Mucosa of rectum (tissue), 2 donors: ENCODE results near the gene DHRS1.

Experiments
- H3K27ac ChIP-seq, 2 donors: one replicate each; pipeline ENCODE4 v1.7.0; 2013; ENCODE audit warnings: inconsistent platforms in 2 of 2, low read depth in 2 of 2, low read length in 2 of 2
- H3K27me3 ChIP-seq, 2 donors: one replicate each; pipeline ENCODE4 v1.7.0; 2013; ENCODE audit warnings: low read length in 2 of 2; ENCODE audit not compliant: control insufficient read depth in 2 of 2, insufficient read depth in 2 of 2
- H3K36me3 ChIP-seq, 2 donors: one replicate each; pipeline ENCODE4 v1.7.0; 2013; ENCODE audit warnings: low read length in 2 of 2; ENCODE audit not compliant: control insufficient read depth in 2 of 2, insufficient read depth in 2 of 2
- H3K4me1 ChIP-seq, 2 donors: one replicate each; pipeline ENCODE4 v1.7.0; 2013; ENCODE audit warnings: low read length in 2 of 2, mild to moderate bottlenecking in 1 of 2; ENCODE audit not compliant: control insufficient read depth in 2 of 2, insufficient read depth in 2 of 2
- H3K4me3 ChIP-seq, 2 donors: one replicate each; pipeline ENCODE4 v1.7.0; 2013; ENCODE audit warnings: low read length in 2 of 2
- H3K9ac ChIP-seq, 2 donors: one replicate each; pipeline ENCODE4 v1.7.0; 2013; ENCODE audit warnings: low read length in 2 of 2, low read depth in 1 of 2, mild to moderate bottlenecking in 1 of 2
- H3K9me3 ChIP-seq, 2 donors: one replicate each; pipeline ENCODE4 v1.7.0; 2013; ENCODE audit warnings: low read length in 2 of 2; ENCODE audit not compliant: control insufficient read depth in 2 of 2
- donor health status: healthy.
- donor health status: Normal muscosa, but diverticular disease.

DHRS1 gene

GRCh38 chr14:24337144-24337823 lies 37.7 kb upstream of the DHRS1 start:
- Histone ChIP-seq H3K27me3 (peaks cover 0 to 4% of the 10 kb centered on the region in 2 donors), H3K9me3 (no peaks in the 10 kb centered on the region), H3K27ac (no peak overlapping the region), H3K36me3 (peaks cover 7 to 17% of the 10 kb centered on the region in 2 donors), H3K4me1 (peaks cover 40 to 54% of the 10 kb centered on the region in 2 donors), H3K4me3 (no peak overlapping the region), H3K9ac (no peak overlapping the region)

- Histone ChIP-seq H3K9ac (no peak overlapping the region), H3K4me3 (peak overlapping the region in 1 of 2 donors; percentile 48), H3K4me1 (peaks cover 47 to 60% of the 10 kb centered on the region in 2 donors), H3K9me3 (no peaks in the 10 kb centered on the region), H3K27ac (peak overlapping the region; percentile 2 to 9), H3K36me3 (peaks cover 7 to 17% of the 10 kb centered on the region in 2 donors), H3K27me3 (peaks cover 0 to 4% of the 10 kb centered on the region in 2 donors)
Observed at GRCh38 chr14:24335461-24336171, 36.0 kb upstream of the DHRS1 start.

DNA sequence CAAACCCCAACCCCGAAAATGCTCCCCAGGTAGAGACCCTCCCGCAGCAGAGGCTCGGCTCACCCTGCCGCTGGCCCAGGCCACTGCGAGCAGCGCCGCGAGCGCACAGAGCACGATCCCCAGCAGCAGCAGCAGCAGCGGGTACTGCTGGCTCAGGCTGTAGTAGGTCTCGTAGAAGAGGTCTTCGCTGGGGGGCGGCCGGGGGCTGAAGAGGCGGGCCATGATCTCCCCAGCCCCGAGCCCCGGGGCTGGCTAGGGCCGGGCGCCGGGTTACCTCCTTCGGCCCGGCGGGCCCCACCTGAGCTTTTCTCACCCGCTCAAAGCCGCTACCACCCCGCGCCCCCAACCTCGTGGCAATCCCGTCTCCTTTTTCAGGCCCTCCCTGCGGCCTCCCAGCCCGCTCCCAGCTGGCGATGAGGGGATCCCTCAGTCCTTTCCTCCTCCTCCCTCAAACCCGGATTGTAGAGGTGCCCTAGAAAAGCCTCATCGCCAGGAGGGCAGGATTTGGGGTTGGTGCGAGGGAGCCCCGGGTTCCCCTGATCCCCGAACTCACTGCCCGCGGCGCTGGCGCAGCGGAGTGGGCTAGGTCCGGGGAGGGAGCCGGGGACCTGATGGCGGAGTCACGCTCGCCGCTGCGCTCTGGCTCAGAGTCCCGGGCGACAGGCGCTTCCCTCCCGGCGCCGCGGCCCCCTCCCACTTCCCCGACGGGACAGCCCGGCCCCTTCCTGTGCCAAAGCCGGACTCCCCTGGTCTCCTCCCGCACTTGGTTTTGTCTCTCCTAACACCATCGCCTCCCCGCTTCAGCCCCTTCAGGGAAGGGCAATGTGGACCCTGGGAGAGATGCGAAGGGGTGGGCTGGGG lies 35.1 kb upstream of the DHRS1 start, which contains the start of gene ADCY4:
Gene ADCY4, minus strand, starts transcription at position 641 of the 861 bp plus-strand sequence. Its CDS starts 419 bp downstream, at position 222.
- Histone ChIP-seq H3K4me3 (peak within 1 kb of the TSS; percentile 48 to 65), H3K36me3 (peaks cover 7 to 17% of the 10 kb centered on the region in 2 donors), H3K9me3 (no peaks in the 10 kb centered on the region), H3K27me3 (peaks cover 0 to 4% of the 10 kb centered on the region in 2 donors), H3K4me1 (peaks cover 41 to 53% of the 10 kb centered on the region in 2 donors), H3K27ac (peak within 1 kb of the TSS; percentile 32 to 38), H3K9ac (peak within 1 kb of the TSS; percentile 32 to 49)

GRCh38 chr14:24332268-24332993 lies 32.9 kb upstream of the DHRS1 start:
- Histone ChIP-seq H3K27me3 (peaks cover 0 to 4% of the 10 kb centered on the region in 2 donors), H3K9ac (peak overlapping the region; percentile 9 to 16), H3K36me3 (peaks cover 3 to 13% of the 10 kb centered on the region in 2 donors), H3K4me3 (peak overlapping the region; percentile 58 to 63), H3K9me3 (no peaks in the 10 kb centered on the region), H3K4me1 (peaks cover 29 to 37% of the 10 kb centered on the region in 2 donors), H3K27ac (peak overlapping the region; percentile 2 to 24)

DNA sequence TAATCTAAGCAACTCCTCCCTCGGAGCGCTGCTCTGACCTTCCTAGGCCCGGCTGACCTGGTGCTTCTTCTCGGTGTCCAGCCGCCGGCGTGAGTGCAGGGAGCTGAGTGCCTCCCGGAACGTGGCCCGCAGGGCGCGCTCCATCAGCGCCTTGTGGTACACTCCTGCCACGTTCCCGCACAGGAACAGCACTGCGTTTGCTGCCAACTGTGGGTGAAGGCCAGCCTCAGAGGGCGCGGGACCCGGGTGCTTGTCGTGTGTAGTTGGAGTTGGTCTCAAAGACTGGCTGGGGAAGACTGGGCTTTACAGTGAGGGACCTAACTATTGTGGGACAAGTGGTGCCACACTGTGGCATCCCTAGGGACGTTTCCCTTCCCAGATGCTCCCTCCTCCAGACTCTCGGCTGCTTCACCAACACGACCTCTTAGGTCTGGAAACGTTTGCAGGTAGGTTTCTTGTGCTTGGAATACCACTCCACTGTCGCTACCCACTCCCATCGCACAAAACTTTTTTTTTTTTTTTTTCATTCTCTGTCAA lies 32.2 kb upstream of the DHRS1 start:
- no peak overlapping the region for H3K27ac ChIP-seq
- H3K9me3 ChIP-seq = no peaks in the 10 kb centered on the region
- no peak overlapping the region for H3K9ac ChIP-seq
- H3K36me3 ChIP-seq = peaks cover 0 to 7% of the 10 kb centered on the region in 2 donors
- H3K4me1 ChIP-seq = peaks cover 29 to 34% of the 10 kb centered on the region in 2 donors
- H3K27me3 ChIP-seq = peaks cover 0 to 4% of the 10 kb centered on the region in 2 donors
- peak overlapping the region; percentile 58 to 63 for H3K4me3 ChIP-seq

DNA sequence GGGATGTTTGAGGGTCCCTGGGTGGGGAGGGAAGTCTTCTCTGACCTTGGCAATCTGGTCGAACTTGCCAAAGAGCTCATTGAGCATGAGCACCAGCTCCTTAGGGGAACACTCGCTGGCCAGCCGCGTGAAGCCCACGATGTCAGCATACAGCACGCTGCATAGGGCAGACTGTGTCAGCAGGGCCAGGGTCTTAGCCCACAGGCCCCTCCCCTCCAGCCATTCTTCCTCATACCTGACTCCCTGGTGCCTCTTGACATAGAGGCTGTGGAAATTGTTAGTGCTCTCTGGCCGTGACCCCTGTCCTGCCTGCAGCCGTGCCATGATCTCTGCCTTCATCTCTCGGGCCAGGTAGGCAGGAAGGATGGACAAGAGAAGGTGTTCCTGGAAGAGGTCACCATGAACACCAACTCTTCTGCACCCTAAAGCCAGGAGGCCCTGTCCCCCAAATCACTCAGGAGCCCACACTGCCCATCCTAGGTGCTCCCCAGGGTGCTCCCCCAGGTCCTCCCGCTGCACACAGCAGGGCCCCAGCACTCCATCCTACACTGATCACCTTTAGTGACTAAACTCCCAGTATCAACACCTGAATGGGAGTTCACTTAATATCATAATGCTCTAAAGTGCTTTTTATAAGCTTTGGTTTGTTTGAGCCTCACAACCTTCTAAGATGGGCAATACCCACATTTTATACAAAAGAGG lies 31.5 kb upstream of the DHRS1 start:
- H3K36me3 ChIP-seq = peaks cover 0 to under 1% of the 10 kb centered on the region in 2 donors
- H3K4me1 ChIP-seq = peaks cover 29 to 32% of the 10 kb centered on the region in 2 donors
- H3K9me3 ChIP-seq = no peaks in the 10 kb centered on the region
- H3K27ac ChIP-seq = no peak overlapping the region
- no peak overlapping the region for H3K4me3 ChIP-seq
- peak overlapping the region in 1 of 2 donors; percentile 14 for H3K9ac ChIP-seq
- H3K27me3 ChIP-seq = peaks cover 0 to 4% of the 10 kb centered on the region in 2 donors

- peaks cover 0 to 4% of the 10 kb centered on the region in 2 donors for H3K27me3 ChIP-seq
- no peak overlapping the region for H3K27ac ChIP-seq
- no peaks in the 10 kb centered on the region for H3K36me3 ChIP-seq
- no peak overlapping the region for H3K4me3 ChIP-seq
- no peaks in the 10 kb centered on the region for H3K9me3 ChIP-seq
- no peak overlapping the region for H3K9ac ChIP-seq
- H3K4me1 ChIP-seq = peaks cover 26 to 29% of the 10 kb centered on the region in 2 donors
Observed at GRCh38 chr14:24329736-24330135, 30.2 kb upstream of the DHRS1 start.

GRCh38 chr14:24329073-24329663 lies 29.6 kb upstream of the DHRS1 start:
- H3K27me3 ChIP-seq = peaks cover 0 to 2% of the 10 kb centered on the region in 2 donors
- H3K4me1 ChIP-seq = peaks cover 22 to 26% of the 10 kb centered on the region in 2 donors
- no peak overlapping the region for H3K27ac ChIP-seq
- no peak overlapping the region for H3K4me3 ChIP-seq
- no peaks in the 10 kb centered on the region for H3K36me3 ChIP-seq
- H3K9ac ChIP-seq = no peak overlapping the region
- no peaks in the 10 kb centered on the region for H3K9me3 ChIP-seq
